ENCODE results near the gene OXCT2. TPM values are rescaled to one million over a fixed set of nuclear protein-coding genes. Genes with fewer than 3 reads are reported as not detected.
"Not testable (repeated sequence)": the region's sequence is repeated elsewhere in the genome, so short reads cannot be mapped to it uniquely, and the experiment has no call there.

The OXCT2 gene
- 1.0 and 1.1 TPM in 2 replicates for total RNA-seq

DNA sequence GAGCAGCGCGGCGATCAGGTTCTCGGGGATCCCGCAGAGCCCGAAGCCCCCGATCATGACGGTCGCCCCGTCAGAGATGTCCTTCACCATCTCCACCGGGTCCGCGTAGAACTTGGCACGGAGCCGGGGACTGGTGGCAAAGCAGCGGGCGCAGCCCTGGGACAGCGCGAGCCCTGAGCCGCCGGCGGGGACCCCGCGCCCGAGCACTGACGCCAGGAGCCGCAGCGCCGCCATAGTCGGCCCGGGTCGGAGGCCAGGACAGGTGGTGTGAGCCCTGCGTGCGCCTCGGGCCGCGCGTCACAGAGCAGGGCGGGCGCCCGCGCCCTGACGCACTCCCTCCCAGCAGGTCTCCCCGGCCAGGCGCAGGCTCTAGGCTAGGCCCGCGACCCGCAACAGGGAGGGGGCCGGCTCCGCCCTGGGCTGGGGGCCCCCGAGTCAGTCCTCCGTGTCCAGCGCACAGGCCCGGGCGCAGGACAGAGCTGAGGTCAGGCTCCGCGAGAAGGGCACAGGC, at the start of gene OXCT2:
TSS of gene OXCT2 (minus strand) at position 327 of the 511 bp plus-strand sequence. CDS start at position 234, 93 bp downstream.
- not testable (repeated sequence) for FAIRE-seq

DNA sequence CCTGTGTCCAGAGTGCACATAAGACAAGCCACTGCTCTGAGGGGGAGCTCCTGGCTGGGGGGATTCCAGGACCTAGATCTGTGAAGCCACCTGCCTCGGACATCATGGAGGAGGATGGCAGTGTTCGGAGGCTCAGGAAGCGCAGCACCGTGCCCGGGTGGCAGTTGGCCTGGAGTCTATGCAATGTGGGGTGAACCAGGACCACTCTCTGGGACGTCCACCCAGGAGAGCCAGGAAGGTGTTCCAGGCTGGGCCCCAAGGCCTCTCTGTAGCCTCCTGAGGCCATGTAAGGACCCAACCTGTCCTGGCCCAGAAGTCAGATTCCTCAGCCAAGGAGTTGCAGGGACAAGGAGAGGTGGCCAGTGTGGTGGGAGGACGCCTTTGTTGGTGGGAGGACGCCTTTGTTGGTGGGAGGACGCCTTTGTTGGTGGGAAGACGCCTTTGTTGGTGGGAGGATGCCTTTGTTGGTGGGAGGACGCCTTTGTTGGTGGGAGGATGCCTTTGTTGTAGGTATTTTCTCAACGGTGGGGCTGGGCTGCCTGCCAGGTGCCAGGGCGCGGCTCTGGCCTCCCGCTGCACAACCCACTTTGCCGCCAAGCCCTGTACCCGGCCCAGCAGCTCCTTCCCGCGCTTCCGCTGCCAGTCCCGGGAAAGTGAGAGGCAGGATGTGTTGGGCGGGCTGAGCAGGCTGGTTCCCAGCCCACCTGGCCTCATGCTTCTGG, 48.1 kb upstream of the OXCT2 start:
- no peaks in the 10 kb centered on the region for H3K36me3 ChIP-seq (ENCODE audit: control insufficient read depth, insufficient read depth, low read length)

More for the DNA sequence above, at the start of gene OXCT2:
- not testable (repeated sequence) for H3K4me3 ChIP-seq (ENCODE audit: low read depth, low read length); DNase-seq (ENCODE audit: low read depth); H3K27me3 ChIP-seq (ENCODE audit: control insufficient read depth, insufficient read depth, low read length); H3K36me3 ChIP-seq (ENCODE audit: control insufficient read depth, insufficient read depth, low read length)

GRCh38 chr1:39818482-39818881, 47.3 kb upstream of the OXCT2 start:
- Histone ChIP-seq H3K4me3 (ENCODE audit: low read depth, low read length) (no peak overlapping the region), H3K36me3 (ENCODE audit: control insufficient read depth, insufficient read depth, low read length) (no peaks in the 10 kb centered on the region), H3K27me3 (ENCODE audit: control insufficient read depth, insufficient read depth, low read length) (peaks cover 2% of the 10 kb centered on the region)
- TF ChIP-seq CTCF (IDR thresholded peaks at IDR 0.05; ENCODE audit: insufficient read depth, low read length, severe bottlenecking) = no peak
- FAIRE-seq = peak; percentile 13
- peak; percentile 41 for DNase-seq (ENCODE audit: low read depth)

More for the DNA sequence above, 48.1 kb upstream of the OXCT2 start:
- no peak for DNase-seq (ENCODE audit: low read depth)
- TF ChIP-seq CTCF (IDR thresholded peaks at IDR 0.05; ENCODE audit: insufficient read depth, low read length, severe bottlenecking) = no peak
- FAIRE-seq = no peak
- Histone ChIP-seq H3K4me3 (ENCODE audit: low read depth, low read length) (no peak overlapping the region), H3K27me3 (ENCODE audit: control insufficient read depth, insufficient read depth, low read length) (peaks cover 2% of the 10 kb centered on the region)

GRCh38 chr1:39817091-39817932, 46.2 kb upstream of the OXCT2 start:
- H3K36me3 ChIP-seq (ENCODE audit: control insufficient read depth, insufficient read depth, low read length); H3K27me3 ChIP-seq (ENCODE audit: control insufficient read depth, insufficient read depth, low read length); H3K4me3 ChIP-seq (ENCODE audit: low read depth, low read length): not testable (repeated sequence)
- FAIRE-seq (peak; percentile 88), DNase-seq (ENCODE audit: low read depth) (peak; percentile 87)

DNA sequence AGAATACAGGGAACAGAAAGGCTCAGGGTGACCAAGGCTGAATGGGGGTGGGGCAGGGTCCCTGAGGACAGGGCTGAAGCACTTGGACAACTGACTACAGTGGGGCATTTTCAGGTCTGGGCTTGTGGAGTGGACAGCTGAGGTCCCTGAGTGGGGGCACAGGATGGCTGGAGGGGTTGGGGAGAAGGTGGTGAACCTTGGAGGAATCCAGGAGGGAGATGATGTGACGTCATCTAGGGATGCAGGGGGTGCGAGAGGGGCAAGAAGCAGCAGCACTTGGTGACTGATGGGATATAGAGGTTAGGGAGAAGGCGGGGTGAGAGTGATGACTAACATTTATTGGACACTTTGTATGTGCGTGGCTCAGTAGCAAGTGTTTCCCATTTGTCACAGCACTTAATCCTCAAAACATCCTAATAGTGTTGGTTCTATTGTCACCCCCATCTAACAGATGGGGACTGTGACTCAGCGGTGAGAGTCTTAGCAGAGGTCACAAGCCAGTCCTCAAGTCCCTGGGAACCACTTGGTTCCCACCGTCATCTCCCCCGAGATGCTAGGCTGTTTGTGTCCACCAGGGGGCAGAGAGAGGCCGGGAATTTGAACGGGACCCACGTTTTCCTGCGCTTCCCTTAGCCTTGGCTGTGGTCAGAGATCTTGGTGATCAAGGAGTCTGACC, 45.4 kb upstream of the OXCT2 start:
- Histone ChIP-seq H3K27me3 (ENCODE audit: control insufficient read depth, insufficient read depth, low read length) (no peaks in the 10 kb centered on the region), H3K4me3 (ENCODE audit: low read depth, low read length) (no peak overlapping the region), H3K36me3 (ENCODE audit: control insufficient read depth, insufficient read depth, low read length) (no peaks in the 10 kb centered on the region)
- DNase-seq (ENCODE audit: low read depth) (peak; percentile 62), FAIRE-seq (peak; percentile 62)
- TF ChIP-seq CTCF (IDR thresholded peaks at IDR 0.05; ENCODE audit: insufficient read depth, low read length, severe bottlenecking) = peak; percentile 80

- TF ChIP-seq CTCF (IDR thresholded peaks at IDR 0.05; ENCODE audit: insufficient read depth, low read length, severe bottlenecking) = no peak
- DNase-seq (ENCODE audit: low read depth) (no peak), FAIRE-seq (no peak)
- H3K27me3 ChIP-seq (ENCODE audit: control insufficient read depth, insufficient read depth, low read length) = no peaks in the 10 kb centered on the region
- no peaks in the 10 kb centered on the region for H3K36me3 ChIP-seq (ENCODE audit: control insufficient read depth, insufficient read depth, low read length)
- H3K4me3 ChIP-seq (ENCODE audit: low read depth, low read length) = no peak overlapping the region
These were observed 41.8 kb upstream of the OXCT2 start for GRCh38 chr1:39812913-39813312.

Measured in bronchial epithelial cell (primary cell).